Anterior cingulate cortex (tissue), 58 donors: ENCODE results near the gene MXI1.
A peak's percentile ranks its signal among the peaks of the same experiment; 100 is the strongest.
"Not testable (repeated sequence)": the region's sequence is repeated elsewhere in the genome, so short reads cannot be mapped to it uniquely, and the experiment has no call there.

ENCODE experiments used
- DNase-seq, 58 donors: peaks; one replicate each; lab custom pipeline; 2025; lab: John Stamatoyannopoulos, UW

MXI1 gene

DNA sequence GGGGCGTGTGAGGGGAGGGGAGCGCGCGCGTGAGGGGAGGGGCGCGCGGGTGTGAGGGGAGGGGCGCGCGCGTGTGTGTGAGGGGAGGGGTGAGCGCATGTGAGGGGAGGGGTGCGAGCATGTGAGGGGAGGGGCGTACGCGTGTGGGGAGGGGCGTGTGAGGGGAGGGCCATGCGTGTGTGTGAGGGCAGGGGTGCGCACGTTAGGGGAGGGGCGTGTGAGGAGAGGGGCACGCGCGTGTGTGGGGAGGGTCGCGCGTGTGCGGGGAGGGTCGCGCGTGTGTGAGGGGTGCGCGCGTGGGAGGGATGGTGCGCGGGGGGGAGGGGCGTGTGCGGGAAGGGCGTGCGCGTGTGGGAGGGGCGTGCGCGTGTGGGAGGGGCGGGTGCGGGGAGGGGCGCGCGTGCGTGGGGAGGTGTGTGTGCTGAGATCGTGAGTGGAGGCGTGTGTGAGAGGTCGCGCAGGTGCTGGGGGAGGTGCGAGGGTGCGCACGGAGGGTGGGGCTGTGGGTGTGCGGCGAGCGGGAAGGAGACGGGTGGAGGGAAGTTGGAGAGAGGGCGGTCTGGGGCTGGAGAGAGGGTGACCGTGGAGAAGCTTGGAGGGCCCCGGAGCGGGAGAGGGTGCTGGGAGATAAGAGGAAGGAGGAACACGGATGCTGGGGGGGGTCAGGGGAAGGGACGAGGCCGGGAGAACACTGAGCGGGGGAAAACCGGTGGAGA lies 19.7 kb downstream of the MXI1 start:
- peak in 43 of 58 donors; percentile 37 to 88 (median 72) for DNase-seq

DNA sequence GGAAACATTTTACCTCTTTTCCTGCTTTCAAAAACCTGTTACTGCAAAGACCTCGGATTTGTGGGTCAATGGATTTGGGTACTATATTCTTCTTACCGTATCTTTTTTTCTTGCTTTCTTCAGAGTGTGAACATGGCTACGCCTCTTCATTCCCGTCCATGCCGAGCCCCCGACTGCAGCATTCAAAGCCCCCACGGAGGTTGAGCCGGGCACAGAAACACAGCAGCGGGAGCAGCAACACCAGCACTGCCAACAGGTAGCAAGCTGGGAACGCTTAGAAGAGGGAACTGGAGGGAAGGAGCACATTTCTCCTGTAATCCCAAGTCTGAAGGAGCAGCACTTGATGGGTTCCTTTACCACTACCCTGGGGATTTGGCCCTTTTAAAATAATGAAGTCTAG lies 20.7 kb downstream of the MXI1 start:
- no peak for DNase-seq

DNA sequence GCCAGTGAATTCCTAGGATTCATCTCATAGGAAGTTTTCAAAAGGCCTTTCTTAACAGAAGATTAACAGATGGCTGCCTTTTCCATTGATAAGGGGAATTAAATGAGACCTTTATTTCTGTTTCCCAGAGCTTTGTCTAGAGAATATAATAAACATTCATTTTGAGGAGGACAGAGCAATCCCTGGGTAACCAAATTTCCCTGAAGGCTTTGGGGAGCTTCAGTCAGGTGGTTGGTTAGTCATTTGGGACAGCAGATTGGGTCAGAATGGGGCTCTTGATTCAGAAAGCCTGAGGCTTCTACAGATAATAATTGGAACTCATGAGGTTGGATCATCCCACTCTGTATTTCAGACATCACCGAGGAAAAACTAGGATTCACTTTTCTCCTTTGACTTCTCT lies 21.8 kb downstream of the MXI1 start:
- no peak for DNase-seq

DNA sequence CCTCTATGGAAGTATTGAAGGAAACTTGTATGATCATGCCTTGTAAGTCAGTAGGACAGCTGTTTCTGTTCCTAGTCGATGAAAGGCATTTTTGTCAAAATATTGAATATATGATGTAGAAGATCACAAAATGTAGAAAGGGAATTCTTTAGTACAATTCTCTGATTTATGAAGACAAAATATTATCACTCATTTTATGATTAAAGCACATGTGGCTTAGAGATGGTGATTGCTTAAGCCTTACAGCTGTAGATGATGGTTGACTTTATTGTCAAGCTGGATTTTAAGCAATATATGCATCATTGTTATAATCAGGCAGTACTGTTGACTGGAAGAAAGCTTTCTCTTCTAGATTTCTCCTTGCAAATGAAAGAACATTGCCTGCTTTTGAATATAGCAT lies 26.4 kb downstream of the MXI1 start:
- no peak for DNase-seq

DNA sequence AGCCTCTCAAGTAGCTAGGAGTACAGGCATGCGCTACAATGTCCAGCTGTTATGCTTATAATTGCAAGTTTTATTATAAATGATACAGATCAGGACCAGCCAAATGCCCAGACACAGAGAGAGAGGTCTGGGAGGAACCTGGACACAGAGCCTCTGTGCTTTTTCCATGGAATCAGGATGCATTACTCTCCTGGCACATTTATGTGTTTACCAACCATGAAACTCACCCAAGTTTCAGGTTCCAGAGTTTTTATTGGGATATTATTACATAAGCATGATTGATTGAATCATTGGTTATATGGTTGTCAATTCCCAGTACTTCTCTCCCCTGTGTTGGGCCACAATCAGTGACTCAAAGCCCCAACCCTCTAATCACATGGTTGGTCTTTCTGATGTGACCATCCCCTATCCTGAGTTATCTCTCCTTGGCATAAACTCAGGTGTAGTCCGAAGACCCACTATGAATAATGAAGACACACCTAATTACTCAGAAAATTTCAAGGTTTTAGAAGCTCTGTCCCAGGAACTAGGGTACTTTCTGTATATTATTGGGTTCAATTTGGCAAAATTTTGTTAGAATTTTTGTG lies 30.6 kb downstream of the MXI1 start:
- no peak for DNase-seq

DNA sequence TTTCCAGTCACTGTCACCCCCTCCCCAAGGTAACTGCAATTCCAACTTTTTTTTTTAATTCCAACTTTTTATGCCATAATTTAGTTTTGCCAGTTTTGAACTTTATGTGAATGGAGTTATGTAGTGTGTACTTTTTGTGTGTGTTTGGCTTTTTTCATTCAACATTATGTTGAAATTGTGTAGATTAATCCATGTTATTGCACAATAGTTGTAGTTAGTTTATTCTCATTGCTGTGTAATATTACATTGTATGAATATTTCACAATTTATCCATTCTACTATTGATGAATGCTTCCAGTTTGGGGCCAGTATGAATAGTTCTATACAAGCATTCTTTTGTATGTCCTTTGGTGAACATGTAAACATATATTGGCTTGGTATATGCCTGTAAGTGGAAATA lies 32.5 kb downstream of the MXI1 start:
- no peak for DNase-seq

DNA sequence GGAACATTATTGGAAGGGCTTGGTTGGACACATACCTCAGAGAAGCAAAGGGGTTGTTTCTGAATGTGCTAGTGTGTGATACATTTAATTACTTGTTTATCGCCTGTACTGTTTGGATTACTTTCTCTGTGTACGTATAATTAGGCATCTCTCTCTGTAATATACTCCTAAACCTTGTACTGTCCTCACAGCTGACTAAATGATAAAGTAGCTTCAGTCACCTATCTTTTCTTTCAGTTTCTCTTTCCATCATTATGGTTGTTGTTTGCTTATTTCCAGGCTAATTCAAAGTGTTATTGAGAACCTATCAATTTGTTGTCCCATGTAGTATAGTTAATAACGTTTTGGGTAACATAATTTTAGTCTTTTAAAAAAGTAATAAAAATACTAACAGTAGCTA lies 34.0 kb downstream of the MXI1 start:
- DNase-seq: no peak

DNA sequence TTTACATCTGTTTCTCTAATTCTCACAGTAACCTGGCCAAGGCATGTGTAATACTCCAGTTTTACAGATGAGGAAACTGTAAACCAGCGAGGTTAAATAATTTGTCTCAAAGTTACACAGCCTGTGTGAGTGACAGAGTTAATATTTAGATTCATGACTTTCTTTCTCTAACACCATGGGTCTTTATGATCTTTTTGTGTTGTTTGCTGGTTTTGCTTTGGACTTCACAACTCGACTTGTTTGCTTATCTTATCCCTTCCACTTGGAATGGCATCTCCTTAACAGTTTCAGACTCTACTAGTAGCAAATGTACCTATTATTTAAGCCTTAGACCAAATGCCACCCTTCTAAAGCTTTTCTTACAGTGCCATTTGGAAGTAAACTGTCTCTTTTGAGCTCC lies 34.4 kb downstream of the MXI1 start:
- no peak for DNase-seq

DNA sequence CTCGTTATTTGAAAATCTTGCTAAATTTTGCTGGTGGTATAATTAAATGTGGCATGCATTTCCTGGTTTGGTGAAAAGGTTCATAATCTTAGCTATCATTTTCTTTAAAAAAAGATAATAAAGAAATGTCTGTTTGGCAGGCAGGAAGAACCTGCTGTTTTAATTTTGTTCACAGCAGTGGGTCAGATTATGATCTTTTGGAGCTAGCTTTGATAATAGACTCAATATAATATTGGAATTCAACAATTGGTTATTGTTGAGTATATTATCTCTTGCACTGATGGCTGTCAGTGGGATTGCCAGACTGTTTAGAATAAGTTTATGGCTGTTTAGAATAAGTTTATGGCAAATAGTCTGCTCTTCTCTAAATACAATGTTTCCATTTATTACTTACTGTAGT lies 35.1 kb downstream of the MXI1 start:
- no peak for DNase-seq

DNA sequence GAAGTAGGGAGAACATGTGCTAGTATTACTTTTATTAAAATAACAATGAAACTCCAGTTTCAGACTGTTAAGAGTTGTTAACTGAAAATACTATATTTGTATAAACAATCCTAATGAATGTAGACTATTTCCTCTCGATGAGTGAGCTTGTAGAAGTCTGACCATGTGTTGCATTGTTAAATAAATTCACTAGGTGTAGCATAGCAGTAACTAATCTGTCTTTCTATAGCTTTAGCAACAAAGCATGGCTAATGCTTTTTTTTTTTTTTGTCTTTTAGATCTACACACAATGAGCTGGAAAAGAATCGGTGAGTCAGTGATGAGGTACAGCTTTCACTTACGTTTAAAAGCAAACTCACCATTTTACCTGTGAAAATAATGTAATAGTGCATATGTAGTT lies 37.1 kb downstream of the MXI1 start:
- no peak for DNase-seq

DNA sequence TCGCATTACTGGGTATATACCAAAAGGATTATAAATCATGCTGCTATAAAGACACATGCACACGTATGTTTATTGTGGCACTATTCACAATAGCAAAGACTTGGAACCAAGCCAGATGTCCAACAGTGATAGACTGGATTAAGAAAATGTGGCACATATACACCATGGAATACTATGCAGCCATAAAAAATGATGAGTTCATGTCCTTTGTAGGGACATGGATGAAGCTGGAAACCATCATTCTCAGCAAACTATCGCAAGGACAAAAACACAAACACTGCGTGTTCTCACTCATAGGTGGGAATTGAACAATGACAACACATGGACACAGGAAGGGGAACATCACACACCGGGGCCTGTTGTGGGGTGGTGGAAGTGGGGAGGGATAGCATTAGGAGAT lies 40.4 kb downstream of the MXI1 start:
- DNase-seq: not testable (repeated sequence)

DNA sequence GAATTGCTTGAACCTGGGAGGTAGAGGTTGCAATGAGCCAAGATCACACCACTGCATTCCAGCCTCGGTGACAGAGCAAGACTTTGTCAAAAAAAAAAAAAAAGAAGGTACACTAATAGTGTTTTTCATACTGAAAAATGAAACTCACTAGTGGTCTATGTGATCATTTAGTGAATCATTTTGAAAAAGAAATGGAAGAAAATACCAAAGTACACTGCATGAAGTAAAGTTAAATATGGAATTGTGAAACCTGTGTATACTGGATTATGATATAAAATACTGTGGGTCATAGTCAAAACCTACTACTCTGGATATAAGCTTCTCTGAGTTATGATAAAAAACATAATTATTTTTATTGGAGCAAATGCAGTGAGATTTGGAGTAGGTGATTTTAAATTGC lies 42.1 kb downstream of the MXI1 start:
- DNase-seq: not testable (repeated sequence)

DNA sequence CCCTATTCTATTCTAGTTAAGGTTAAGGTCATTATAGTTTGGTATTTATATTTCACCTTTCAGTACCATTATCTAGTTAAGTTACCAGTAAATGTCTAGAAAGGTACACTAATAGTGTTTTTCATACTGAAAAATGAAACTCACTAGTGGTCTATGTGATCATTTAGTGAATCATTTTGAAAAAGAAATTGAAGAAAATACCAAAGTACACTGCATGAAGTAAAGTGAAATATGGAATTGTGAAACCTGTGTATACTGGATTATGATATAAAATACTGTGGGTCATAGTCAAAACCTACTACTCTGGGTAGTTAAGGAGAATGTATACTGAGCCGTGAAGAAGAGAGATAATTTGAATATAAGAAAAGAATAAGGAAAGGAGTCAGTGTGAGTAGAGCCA lies 44.0 kb downstream of the MXI1 start:
- DNase-seq: not testable (repeated sequence)

DNA sequence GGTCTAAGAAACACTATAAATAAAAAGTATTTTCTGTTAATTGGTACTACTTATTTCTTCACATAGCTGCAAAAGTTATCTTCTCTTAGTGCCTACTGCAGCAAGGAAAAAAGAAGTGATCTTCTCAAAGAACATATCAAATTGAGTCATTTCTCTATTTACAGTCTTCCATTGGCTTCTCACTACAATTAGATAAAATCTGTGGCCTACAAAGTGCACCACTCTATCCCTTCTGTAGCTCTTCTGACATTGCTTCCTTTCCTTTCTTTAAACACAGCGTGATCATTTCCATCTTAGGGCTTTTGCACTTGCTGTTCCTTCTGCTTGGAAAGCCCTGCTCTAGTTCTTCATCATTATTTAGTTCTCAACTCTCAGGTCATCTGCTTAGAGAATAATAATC lies 44.7 kb downstream of the MXI1 start:
- DNase-seq: no peak

DNA sequence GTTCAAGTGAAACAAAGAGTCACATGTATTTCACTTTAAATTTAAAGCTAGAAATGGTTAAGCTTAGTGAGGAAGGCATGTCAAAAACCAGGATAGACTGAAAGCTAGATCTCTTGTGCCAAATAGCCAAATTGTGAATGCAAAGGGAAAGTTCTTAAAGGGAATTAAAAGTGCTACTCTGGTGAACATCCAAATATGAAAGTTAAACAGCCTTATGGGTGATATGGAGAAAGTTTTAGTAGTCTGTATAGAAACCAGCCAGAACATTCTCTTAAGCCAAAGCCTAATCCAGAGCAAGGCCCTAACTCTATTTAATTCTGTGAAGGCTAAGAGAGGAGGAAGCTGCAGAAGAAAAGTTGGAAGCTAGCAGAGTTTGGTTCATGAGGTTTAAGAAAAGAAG lies 47.1 kb downstream of the MXI1 start:
- DNase-seq: no peak

DNA sequence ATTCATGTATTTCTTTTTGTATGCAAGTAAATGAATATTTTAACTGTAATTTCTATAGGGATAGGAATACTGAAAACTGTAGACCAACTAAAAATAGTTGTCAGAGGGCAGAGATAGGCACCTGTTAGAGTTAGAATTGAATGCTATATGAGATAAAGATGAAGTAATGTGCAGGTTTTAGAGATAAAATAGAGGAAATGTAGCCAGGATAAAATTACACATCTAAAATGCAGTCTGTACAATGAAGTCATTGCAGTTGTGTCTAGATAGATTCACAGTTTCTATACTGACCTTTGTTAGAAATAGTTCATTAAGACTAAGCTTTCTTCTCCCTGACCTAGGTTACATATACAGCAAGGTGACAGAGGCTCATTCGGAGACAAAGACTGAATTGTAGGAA lies 51.1 kb downstream of the MXI1 start:
- DNase-seq: no peak

DNA sequence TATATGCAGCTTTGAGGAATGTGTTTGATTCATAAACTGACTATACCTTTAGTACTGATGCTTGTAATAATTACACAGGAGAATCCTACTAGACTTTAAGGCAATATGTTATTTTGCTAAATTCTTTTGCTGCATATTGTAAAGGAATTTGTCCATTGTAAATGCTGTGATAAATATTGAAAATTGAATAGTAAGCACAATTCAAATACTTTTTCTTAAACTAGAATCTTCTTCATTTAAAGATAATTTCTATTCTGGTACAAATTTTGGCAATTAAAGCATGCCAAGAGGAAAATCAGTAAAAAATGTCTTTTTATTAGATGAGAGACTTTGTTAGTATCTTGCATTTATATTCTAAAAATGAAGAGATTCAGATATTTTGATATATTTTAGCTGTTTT lies 51.9 kb downstream of the MXI1 start:
- DNase-seq: no peak

DNA sequence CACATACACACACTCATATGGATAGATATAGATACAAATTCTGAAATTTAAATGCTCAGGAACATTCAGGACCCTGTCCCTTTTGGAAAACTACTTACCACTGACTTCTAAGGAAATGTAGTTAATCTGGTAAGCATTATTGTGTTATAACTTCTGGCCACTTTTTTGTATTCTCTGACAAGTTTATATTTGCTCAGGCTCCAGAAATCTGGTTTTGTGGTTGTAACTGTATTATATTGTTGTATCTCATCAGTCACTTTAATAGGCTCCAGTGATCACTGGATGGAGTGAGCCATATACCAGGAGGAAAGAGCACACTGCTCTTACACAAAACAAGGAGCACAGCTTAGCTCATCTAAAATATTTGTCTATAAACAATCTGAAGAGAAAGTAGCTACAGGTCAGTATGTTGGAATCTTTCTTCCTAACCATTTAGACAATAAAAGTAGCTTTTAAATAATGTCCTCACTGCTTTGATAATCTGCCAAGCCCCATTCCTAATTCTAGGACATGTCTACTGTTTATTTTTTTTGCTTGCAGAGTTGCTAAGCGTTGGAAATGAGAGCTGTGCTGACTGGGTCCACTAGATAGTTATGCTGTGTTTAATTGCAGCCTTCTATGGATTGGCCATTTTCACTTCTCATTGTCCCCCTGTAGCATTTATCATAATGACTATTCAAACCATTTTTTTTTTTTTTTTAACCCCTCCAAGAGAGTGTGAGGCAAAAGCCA lies 53.5 kb downstream of the MXI1 start:
- DNase-seq: no peak

DNA sequence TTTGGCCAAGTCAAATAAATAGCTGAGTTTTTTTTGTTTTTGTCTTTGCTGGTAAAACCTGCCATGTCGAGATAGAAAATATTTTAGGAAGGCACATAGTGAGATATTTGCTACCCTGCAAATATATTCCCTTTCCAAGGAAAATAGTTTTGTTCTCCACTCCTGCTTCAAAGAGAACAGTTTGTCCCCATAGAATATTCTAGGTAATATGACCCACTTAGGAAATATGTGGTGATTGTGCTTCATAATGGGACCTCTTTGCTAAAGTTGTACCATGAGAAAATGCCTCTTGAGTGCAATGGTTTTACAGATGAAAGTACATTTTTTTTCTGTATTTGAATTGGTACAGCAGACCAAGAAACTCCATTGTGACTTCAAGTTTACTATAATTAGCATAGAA lies 55.8 kb downstream of the MXI1 start:
- DNase-seq: no peak

DNA sequence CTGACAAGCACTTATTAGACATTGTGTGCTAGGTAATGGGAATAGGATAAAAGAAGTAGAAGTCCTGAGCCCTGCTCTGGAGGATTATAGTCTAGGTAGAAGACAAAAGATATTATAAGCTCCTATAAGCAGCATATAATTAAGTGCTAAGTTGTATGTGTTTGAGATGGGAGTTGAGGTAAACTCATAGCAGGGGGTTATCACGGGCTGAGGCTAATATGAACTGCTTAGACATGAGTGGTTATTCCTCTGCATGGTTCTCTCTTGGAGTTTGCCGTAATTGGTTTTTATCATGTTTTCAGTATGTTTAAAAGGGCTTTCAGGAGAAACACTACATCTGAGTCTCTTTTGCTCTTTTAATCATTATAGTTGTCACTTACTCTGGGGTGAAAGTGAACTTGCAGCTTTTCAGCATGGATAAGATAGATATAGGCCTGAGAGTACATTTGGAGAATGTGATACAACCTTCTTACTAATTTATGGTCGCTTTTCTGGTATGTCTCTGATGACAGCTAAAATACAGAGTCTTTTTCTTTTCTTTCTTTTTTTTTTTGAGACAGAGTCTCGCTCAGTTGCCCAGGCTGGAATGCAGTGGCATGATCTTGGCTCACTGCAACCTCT lies 58.3 kb downstream of the MXI1 start:
- DNase-seq: no peak

DNA sequence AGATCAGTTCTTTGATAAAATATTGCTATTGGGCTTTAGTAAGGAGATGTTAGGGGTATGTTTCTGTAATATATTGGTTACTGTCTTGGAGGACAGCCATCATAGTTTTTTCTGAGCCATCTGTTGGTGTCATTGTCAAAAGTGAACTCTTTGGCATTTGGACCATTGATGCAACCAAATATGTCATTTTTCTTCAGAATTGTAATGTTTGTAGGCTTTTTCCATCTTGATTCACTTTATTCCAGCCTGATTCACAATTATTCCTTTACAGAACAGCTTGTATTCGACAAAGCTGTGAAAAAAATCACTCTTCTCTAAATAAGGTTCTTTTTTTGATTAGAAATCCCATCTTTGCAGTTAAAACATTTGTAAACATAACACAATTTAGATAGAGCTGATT lies 59.9 kb downstream of the MXI1 start:
- peak in 1 of 58 donors; percentile 13 for DNase-seq

DNA sequence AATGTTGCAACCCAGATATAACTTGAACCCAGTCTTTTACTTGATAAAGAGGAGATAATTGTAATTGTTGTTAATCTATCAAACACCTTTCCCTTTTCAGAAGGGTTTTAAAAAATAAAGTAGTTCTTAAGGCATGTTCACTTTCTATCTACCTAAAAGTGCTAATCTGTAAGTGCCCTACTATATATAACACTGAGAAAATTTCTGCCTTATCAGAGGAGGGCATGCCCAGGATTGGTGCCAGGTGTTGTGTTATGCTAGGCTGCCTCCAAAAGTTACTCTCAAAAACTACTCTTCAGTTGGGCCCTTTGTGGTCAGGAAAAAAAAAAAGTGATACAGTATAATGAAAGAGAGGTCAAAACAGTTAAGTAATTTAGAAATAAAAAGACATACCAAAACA lies 61.0 kb downstream of the MXI1 start:
- DNase-seq: no peak
